IMR-90 (cell line): Measurements from ENCODE around the gene RNF138.

Experiments
- BHLHE40 ChIP-seq: fragments of 150-350 bp; IDR thresholded peaks from 2 replicates; pipeline ENCODE4 v1.6.1; 2016; ENCODE audit warnings: mild to moderate bottlenecking, low read depth, low read length
- CEBPB ChIP-seq: IDR thresholded peaks from 2 replicates; pipeline ENCODE4 v1.6.1; 2012; ENCODE audit warnings: low read depth, low read length, improper control_type of control experiment
- CHD1 ChIP-seq: IDR thresholded peaks from 2 replicates; pipeline ENCODE4 v1.6.1; 2012; ENCODE audit warnings: low read depth, low read length, improper control_type of control experiment
- FOS ChIP-seq: fragments of 150-350 bp; IDR thresholded peaks from 2 replicates; pipeline ENCODE4 v1.6.1; 2016; ENCODE audit warnings: low read depth, low read length
- MAFK ChIP-seq: IDR thresholded peaks from 2 replicates; pipeline ENCODE4 v1.6.1; 2012; ENCODE audit warnings: low read depth, low read length, improper control_type of control experiment
- MXI1 ChIP-seq: IDR thresholded peaks from 2 replicates; pipeline ENCODE4 v1.6.1; 2012; ENCODE audit warnings: low read depth, mild to moderate bottlenecking, low read length, moderate library complexity, borderline replicate concordance
- POLR2A ChIP-seq: IDR thresholded peaks from 2 replicates; pipeline ENCODE4 v1.6.1; 2012; ENCODE audit warnings: mild to moderate bottlenecking, low read depth, low read length
- RAD21 ChIP-seq: IDR thresholded peaks from 2 replicates; pipeline ENCODE4 v1.6.1; 2012; ENCODE audit warnings: low read length, improper control_type of control experiment
- RFX5 ChIP-seq: IDR thresholded peaks from 2 replicates; pipeline ENCODE4 v1.8.0; 2012; ENCODE audit warnings: low read depth, mild to moderate bottlenecking, low read length, moderate library complexity
- TF ChIP-seq, protein P1 (sequence below): conservative IDR thresholded peaks from 2 replicates; pipeline ENCODE4 v1.5.1; 2012; ENCODE audit warnings: mild to moderate bottlenecking, low read depth, low read length, improper control_type of control experiment
- TF ChIP-seq, protein P2 (sequence below): fragments of 150-350 bp; IDR thresholded peaks from 2 replicates; pipeline ENCODE4 v1.6.1; 2017; ENCODE audit warnings: mild to moderate bottlenecking, antibody characterized with exemption, low read length, low read depth

DNA sequence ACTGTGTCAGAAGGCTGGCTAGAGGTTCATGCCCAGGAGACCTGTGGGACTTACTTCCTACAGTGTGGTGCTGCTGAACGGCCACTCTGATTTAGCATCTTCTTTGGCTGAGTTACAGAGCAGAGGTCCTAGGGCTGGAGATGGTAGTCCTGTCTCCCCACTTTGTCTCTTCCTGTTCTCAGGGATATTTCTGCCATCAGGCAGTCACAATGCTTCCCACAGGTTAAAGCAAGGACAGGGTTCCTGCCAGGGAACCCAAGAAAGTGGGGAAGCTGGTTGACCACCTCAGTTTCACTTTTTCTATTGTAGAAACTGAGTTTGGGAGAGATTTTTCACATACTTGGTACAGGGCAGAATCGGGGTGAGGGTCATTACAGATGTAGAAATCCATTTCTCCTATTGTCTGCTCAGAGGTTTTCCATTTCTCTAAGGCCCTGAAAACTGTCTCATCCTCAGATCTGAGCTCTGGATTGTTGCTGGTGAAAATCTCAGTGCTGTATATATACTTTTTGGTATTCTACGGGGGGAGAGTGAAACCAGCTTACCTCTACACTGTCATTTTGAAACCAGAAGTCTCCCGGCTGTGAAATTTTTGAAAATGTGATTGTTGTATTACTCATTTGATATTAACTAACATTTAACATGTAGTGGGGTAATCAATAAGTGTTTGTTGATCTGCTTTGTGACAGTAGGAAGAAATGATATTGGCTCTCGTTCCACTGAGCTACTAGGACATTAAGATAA, 61.2 kb downstream of the RNF138 start:
- TF ChIP-seq CEBPB (no peak), POLR2A (no peak), MAFK (no peak), CHD1 (no peak), RFX5 (no peak), RAD21 (no peak), BHLHE40 (no peak), FOS (no peak), MXI1 (no peak)
- TF ChIP-seq, protein P1, sequence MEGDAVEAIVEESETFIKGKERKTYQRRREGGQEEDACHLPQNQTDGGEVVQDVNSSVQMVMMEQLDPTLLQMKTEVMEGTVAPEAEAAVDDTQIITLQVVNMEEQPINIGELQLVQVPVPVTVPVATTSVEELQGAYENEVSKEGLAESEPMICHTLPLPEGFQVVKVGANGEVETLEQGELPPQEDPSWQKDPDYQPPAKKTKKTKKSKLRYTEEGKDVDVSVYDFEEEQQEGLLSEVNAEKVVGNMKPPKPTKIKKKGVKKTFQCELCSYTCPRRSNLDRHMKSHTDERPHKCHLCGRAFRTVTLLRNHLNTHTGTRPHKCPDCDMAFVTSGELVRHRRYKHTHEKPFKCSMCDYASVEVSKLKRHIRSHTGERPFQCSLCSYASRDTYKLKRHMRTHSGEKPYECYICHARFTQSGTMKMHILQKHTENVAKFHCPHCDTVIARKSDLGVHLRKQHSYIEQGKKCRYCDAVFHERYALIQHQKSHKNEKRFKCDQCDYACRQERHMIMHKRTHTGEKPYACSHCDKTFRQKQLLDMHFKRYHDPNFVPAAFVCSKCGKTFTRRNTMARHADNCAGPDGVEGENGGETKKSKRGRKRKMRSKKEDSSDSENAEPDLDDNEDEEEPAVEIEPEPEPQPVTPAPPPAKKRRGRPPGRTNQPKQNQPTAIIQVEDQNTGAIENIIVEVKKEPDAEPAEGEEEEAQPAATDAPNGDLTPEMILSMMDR: no peak
- TF ChIP-seq, protein P2, sequence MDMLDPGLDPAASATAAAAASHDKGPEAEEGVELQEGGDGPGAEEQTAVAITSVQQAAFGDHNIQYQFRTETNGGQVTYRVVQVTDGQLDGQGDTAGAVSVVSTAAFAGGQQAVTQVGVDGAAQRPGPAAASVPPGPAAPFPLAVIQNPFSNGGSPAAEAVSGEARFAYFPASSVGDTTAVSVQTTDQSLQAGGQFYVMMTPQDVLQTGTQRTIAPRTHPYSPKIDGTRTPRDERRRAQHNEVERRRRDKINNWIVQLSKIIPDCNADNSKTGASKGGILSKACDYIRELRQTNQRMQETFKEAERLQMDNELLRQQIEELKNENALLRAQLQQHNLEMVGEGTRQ: no peak
